Measurements from ENCODE around the gene DMRT1.

Gene DMRT1

DNA sequence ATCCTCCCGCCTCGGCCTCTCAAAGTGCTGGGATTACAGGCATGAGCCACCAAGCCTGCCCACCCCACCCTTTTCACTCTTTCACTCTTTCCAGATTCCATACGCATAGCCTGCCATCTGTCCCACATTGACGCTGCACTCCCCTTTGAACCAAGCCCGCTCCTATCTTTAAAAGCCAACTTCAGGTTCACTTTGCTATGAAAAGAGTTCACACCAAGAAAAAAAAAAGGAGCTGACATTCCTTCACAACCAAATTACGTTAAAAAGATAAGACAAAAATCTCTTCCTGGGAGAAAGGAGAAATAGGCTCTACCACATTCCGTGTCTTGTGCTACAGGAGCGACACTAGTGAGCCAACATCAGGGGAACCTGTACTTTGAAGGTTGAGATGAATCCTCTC lies 41.5 kb downstream of the DMRT1 start:
- Histone ChIP-seq H3K27me3 (ENCODE audit: insufficient read depth, low read depth, severe bottlenecking) (no peaks in the 10 kb centered on the region), H3K27ac (no peak overlapping the region), H3K9me3 (ENCODE audit: severe bottlenecking) (peaks cover 8% of the 10 kb centered on the region), H3K36me3 (no peaks in the 10 kb centered on the region), H3K4me3 (ENCODE audit: low read depth, low read length) (no peak overlapping the region)
- DNase-seq = no peak
- TF ChIP-seq, protein P1, sequence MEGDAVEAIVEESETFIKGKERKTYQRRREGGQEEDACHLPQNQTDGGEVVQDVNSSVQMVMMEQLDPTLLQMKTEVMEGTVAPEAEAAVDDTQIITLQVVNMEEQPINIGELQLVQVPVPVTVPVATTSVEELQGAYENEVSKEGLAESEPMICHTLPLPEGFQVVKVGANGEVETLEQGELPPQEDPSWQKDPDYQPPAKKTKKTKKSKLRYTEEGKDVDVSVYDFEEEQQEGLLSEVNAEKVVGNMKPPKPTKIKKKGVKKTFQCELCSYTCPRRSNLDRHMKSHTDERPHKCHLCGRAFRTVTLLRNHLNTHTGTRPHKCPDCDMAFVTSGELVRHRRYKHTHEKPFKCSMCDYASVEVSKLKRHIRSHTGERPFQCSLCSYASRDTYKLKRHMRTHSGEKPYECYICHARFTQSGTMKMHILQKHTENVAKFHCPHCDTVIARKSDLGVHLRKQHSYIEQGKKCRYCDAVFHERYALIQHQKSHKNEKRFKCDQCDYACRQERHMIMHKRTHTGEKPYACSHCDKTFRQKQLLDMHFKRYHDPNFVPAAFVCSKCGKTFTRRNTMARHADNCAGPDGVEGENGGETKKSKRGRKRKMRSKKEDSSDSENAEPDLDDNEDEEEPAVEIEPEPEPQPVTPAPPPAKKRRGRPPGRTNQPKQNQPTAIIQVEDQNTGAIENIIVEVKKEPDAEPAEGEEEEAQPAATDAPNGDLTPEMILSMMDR (IDR thresholded peaks at IDR 0.05; ENCODE audit: low read depth, low read length) = no peak

- Histone ChIP-seq H3K27ac (peak overlapping the region; percentile 80), H3K36me3 (no peaks in the 10 kb centered on the region), H3K27me3 (ENCODE audit: insufficient read depth, low read depth, severe bottlenecking) (no peaks in the 10 kb centered on the region), H3K4me3 (ENCODE audit: low read depth, low read length) (no peak overlapping the region; the same call in 1 of the 2 replicates), H3K9me3 (ENCODE audit: severe bottlenecking) (peaks cover 8% of the 10 kb centered on the region)
- TF ChIP-seq, protein P1 (IDR thresholded peaks at IDR 0.05; ENCODE audit: low read depth, low read length) = no peak
- DNase-seq = peak; percentile 83
These were observed 45.4 kb downstream of the DMRT1 start for GRCh38 chr9:886886-887285.

DNA sequence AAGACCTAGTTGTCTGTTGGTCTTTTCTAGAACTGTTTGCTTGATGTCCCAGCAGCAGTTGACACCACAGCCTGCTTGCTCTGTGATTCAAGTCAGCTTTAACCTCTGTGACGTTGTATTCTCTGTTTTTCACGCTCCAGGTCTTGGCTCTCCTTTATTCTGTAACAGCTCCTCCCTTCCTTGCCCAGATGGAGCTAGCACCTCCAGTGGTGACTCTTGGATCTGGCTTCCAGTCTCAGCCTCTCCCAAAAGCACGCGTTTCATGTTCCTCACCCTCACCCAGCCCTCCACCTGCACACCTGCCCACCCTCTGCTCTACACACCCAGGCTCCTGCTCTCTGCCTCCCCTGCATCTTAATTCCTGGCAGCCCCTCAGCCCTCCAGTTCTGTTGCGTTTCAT lies 50.6 kb downstream of the DMRT1 start:
- TF ChIP-seq, protein P1 (IDR thresholded peaks at IDR 0.05; ENCODE audit: low read depth, low read length) = peak; percentile 41; the same call in 1 of the 2 replicates
- H3K4me3 ChIP-seq (ENCODE audit: low read depth, low read length) = no peak overlapping the region
- no peak for DNase-seq
- no peaks in the 10 kb centered on the region for H3K27me3 ChIP-seq (ENCODE audit: insufficient read depth, low read depth, severe bottlenecking)
- no peak overlapping the region for H3K27ac ChIP-seq
- no peaks in the 10 kb centered on the region for H3K9me3 ChIP-seq (ENCODE audit: severe bottlenecking)
- no peaks in the 10 kb centered on the region for H3K36me3 ChIP-seq

DNA sequence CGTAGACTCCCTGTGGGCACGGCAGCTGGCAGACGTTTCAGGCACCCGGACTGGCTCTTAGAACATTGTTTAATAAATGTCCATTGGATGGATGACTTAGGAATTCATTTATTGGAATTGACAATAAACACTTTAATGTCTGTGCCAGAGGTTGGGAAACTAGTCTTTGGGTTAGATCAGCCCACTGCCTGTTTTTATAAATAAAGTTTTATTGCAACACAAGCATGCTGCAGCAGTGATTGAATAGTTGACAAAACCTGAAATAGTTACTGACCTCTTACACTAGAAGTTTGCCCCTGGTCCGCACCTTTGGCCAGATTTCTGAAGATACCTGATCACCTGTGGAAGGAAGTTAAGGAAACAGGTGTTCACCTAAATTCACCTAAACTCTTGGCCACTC lies 51.6 kb downstream of the DMRT1 start:
- DNase-seq = no peak
- Histone ChIP-seq H3K36me3 (no peaks in the 10 kb centered on the region), H3K4me3 (ENCODE audit: low read depth, low read length) (no peak overlapping the region), H3K9me3 (ENCODE audit: severe bottlenecking) (no peaks in the 10 kb centered on the region), H3K27ac (no peak overlapping the region), H3K27me3 (ENCODE audit: insufficient read depth, low read depth, severe bottlenecking) (no peaks in the 10 kb centered on the region)
- TF ChIP-seq, protein P1 (IDR thresholded peaks at IDR 0.05; ENCODE audit: low read depth, low read length) = no peak

GRCh38 chr9:893843-894420 lies 52.4 kb downstream of the DMRT1 start:
- TF ChIP-seq, protein P1 (IDR thresholded peaks at IDR 0.05; ENCODE audit: low read depth, low read length) = peak; percentile 71
- peak; percentile 71 for DNase-seq
- H3K27ac ChIP-seq = peak overlapping the region; percentile 24; the same call in 1 of the 2 replicates
- H3K27me3 ChIP-seq (ENCODE audit: insufficient read depth, low read depth, severe bottlenecking) = no peaks in the 10 kb centered on the region
- no peak overlapping the region for H3K4me3 ChIP-seq (ENCODE audit: low read depth, low read length)
- H3K9me3 ChIP-seq (ENCODE audit: severe bottlenecking) = no peaks in the 10 kb centered on the region
- no peaks in the 10 kb centered on the region for H3K36me3 ChIP-seq
